GM06990 (cell line): ENCODE data around the gene GRIA4.
A peak's percentile ranks its signal among the peaks of the same experiment; 100 is the strongest.

Experiments
- DNase-seq: peaks from one replicate; pipeline ENCODE4 v3.0.0-alpha.2; 2011; ENCODE audit not compliant: insufficient read length; ENCODE audit errors: extremely low read depth
- H3K27me3 ChIP-seq: replicated peaks from 2 replicates; pipeline ENCODE4 v1.6.0; 2011; ENCODE audit warnings: low read length; ENCODE audit not compliant: control insufficient read depth, insufficient read depth
- H3K36me3 ChIP-seq: 2 replicates; pipeline ENCODE4 v1.5.1; 2011; ENCODE audit warnings: low read length; ENCODE audit not compliant: control insufficient read depth, insufficient read depth
- H3K4me3 ChIP-seq: replicated peaks from 2 replicates; pipeline ENCODE4 v1.5.1; 2011; ENCODE audit warnings: low read depth, mild to moderate bottlenecking, control low read depth, low read length
- TF ChIP-seq, protein P1 (sequence below): IDR thresholded peaks from 2 replicates; pipeline ENCODE4 v1.5.1; 2011; ENCODE audit warnings: low read length, control low read depth, mild to moderate bottlenecking, inconsistent platforms; ENCODE audit not compliant: insufficient read depth, poor library complexity, severe bottlenecking

Gene GRIA4

DNA sequence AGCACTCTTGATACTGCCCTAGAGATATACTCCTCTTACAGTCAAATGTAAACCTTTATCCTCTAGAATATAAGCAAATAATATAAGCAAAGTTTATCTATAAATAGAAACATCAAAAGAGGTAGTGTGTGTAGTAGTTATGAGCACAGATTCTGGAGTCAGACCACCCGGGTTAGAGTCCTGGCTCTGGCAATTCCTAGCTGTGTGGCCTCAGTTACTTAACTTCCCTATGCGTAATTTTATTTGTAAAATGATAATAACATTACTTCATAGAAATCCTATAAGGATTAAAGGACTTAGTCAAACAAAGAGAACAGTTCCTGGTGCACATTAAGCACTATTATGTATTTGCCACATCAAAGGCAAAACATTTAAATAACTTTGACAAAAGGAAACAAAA lies 405.2 kb downstream of the GRIA4 start:
- no peak overlapping the region for H3K4me3 ChIP-seq
- no peaks in the 10 kb centered on the region for H3K27me3 ChIP-seq
- TF ChIP-seq, protein P1, sequence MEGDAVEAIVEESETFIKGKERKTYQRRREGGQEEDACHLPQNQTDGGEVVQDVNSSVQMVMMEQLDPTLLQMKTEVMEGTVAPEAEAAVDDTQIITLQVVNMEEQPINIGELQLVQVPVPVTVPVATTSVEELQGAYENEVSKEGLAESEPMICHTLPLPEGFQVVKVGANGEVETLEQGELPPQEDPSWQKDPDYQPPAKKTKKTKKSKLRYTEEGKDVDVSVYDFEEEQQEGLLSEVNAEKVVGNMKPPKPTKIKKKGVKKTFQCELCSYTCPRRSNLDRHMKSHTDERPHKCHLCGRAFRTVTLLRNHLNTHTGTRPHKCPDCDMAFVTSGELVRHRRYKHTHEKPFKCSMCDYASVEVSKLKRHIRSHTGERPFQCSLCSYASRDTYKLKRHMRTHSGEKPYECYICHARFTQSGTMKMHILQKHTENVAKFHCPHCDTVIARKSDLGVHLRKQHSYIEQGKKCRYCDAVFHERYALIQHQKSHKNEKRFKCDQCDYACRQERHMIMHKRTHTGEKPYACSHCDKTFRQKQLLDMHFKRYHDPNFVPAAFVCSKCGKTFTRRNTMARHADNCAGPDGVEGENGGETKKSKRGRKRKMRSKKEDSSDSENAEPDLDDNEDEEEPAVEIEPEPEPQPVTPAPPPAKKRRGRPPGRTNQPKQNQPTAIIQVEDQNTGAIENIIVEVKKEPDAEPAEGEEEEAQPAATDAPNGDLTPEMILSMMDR: no peak
- no peak for DNase-seq
- H3K36me3 ChIP-seq: peaks cover 2% of the 10 kb centered on the region; the same call in 1 of the 2 replicates

DNA sequence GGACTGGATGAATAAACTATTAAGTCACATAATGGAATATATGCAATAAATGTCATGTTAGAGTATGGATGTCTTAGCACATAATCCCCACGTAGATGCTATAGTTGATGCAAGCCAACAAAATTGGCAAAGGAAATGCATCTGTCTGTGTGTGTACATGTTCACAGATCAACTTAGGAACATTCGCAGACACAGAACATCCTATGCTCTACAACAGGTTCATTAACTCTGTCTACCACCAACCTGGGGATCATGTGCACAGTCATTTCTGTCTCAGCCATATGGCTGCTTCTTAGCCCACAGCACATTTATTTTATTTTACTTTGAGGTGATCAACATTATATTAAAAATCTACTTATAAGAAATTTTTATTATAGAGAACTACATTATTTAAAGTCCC lies 407.2 kb downstream of the GRIA4 start:
- TF ChIP-seq, protein P1: no peak

DNA sequence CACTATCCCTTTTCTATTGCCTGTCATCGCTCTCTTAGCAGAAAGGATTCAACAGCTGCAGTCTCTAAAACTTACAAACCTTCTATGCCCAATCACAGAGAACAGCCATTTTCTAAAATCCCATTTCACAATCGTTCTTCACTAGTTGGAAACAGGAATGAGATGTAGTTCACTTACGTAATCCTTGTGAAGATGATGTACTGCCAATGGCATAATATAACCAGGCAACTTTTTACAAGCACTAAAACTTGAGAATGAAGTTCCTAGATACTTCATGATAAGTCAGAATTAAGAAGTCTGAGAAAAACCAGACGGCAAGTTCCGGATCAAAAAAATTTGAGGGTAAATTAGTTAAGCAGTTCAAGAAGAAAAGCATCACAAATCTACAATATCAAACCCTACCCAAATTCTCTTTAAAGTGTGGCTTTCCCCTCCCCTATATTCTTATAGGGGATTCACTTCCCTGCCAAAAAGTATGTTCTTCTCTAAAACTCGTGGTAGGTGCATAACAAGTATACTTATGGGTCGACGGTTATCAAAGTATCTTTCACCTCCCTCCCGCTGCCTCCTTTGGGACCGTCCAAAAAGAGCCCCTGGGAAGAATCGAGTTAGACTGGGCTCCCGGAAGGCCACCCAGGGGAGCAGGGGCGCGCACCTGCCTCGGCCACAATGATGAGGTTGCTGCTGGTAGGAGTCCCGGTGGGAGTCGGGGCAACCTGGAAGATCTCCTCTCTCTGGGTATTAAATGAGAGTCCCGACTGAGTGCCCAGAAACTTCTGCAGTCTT lies 411.5 kb downstream of the GRIA4 start:
- TF ChIP-seq, protein P1: no peak
- no peaks in the 10 kb centered on the region for H3K27me3 ChIP-seq
- peak overlapping the region; percentile 97 for H3K4me3 ChIP-seq
- no peaks in the 10 kb centered on the region; the same call in 1 of the 2 replicates for H3K36me3 ChIP-seq
- no peak for DNase-seq

More for the DNA sequence above, 407.2 kb downstream of the GRIA4 start:
- no peak for DNase-seq
- Histone ChIP-seq H3K36me3 (no peaks in the 10 kb centered on the region; the same call in 1 of the 2 replicates), H3K4me3 (no peak overlapping the region), H3K27me3 (no peaks in the 10 kb centered on the region)

DNA sequence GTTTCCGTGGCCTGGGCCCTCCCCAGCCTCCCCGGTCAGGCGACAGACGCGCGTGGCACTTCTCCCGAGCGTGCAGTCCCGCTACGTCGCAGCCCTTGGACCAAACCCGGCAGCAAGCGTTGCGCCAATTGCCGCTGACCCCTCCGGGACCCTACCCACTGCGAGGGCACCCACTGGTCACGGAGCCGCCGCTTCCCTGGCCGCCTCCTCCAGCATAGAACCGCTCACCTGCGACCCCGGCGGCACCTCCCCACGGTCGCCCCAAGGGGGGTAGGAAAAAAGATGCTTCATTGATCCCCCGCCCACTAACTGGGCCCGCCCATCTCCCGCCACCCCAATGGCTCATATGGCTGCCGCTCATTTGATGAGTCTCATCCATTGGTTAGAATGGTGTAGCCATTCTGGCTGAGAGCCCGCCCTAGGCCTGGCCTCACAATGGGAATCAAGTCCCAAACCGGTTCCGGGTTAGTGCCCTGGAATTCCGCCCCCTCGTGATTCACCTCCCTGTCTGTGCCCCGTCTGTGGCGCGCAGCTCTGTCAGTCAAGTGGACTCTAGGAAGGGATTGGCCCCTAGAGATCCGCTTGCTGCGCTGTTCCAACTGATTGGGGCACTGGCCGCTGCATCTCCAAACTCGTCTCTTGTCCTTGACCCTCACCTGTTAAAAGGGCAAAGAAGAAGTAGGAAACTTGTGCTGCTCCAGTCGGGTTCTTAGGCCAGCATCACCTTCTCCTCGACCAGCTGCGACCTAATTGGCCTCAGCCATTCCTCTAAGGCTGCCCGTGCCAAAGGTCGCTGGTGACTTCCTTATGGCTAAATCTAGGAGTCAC lies 412.3 kb downstream of the GRIA4 start, which contains the start of gene MSANTD4:
TSS of gene MSANTD4 (minus strand) at position 274 of the 828 bp plus-strand sequence. CDS start 11,323 bp downstream, outside the sequence.
- DNase-seq: peak; percentile 94
- Histone ChIP-seq H3K36me3 (no peaks in the 10 kb centered on the region; the same call in 1 of the 2 replicates), H3K4me3 (peak within 1 kb of the TSS; percentile 97), H3K27me3 (no peaks in the 10 kb centered on the region)
- TF ChIP-seq, protein P1: peak; percentile 3

DNA sequence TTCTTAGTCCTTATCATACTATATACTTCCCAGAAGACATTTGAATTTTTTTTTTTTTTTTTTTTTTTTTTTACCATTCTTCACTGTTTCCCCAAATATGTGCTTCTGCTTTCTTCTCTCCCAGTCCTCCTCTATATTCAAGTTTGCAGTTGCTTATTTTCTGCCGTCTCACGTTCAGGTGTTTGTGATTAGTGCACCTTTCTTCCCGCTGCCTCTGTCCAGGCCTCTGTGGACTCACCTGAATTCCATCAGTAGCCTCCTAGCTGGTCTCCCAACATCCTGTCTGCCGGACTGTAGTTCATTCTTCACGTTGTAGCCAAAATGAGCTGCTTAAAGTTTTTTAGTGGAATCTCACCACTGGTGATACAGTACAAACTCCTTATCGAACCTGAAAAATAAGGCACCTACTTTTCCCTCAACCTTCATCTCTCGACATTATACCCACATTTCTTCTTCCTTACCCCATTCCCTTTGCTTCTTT lies 413.0 kb downstream of the GRIA4 start:
- Histone ChIP-seq H3K4me3 (peak overlapping the region; percentile 52), H3K36me3 (no peaks in the 10 kb centered on the region; the same call in 1 of the 2 replicates), H3K27me3 (no peaks in the 10 kb centered on the region)
- peak; percentile 3 for DNase-seq
- TF ChIP-seq, protein P1: no peak
